Measurements from ENCODE around the gene CNN1. TPM values are rescaled to one million over a fixed set of nuclear protein-coding genes. Genes with fewer than 3 reads are reported as not detected.

CNN1 gene
- total and polyA plus RNA-seq, 2 of the 8 experiments (the other 6 are each of a cell fraction or from before 2014, with no cell fraction given) = 29.8 to 50.8 TPM

- no peak for DNase-seq (ENCODE audit: low read depth in 1 of 2, low spot score in 2 of 2)
- Histone ChIP-seq H3K23ac (ENCODE audit: insufficient read length) (no peak overlapping the region), H3K27me3 (replicated peaks in 1 of 4; ENCODE audit: control insufficient read depth in 3 of 4, extremely low read depth in 1 of 4, insufficient read depth in 3 of 4, low read length in 3 of 4) (no peaks in the 10 kb centered on the region; a peak in 1 of 7 replicates), H2AFZ (ENCODE audit: low read length) (no peak overlapping the region), H2BK20ac (ENCODE audit: low read length) (no peak overlapping the region), H4K5ac (ENCODE audit: insufficient read length, low read depth, low read length) (no peak overlapping the region), H2BK12ac (ENCODE audit: low read depth, low read length) (no peak overlapping the region), H4K20me1 (replicated peaks in 1 of 2; ENCODE audit: control insufficient read depth in 1 of 2, insufficient read depth in 2 of 2, low read length in 2 of 2) (no peaks in the 10 kb centered on the region), H4K91ac (replicated peaks; ENCODE audit: insufficient read length, low read length) (no peak overlapping the region), H2BK15ac (ENCODE audit: low read length) (no peak overlapping the region), H3K18ac (ENCODE audit: extremely low read depth, low read length) (no peak overlapping the region), H3K56ac (replicated peaks; ENCODE audit: insufficient read length, low read depth, low read length) (no peak overlapping the region), H3K79me1 (ENCODE audit: low read depth, low read length) (no peaks in the 10 kb centered on the region), H3K4me2 (ENCODE audit: insufficient read depth in 1 of 2, low read depth in 2 of 2, low read length in 2 of 2) (no peak overlapping the region), H3K36me3 (ENCODE audit: control insufficient read depth in 2 of 4, insufficient read depth in 4 of 4, low read length in 3 of 4) (no peaks in the 10 kb centered on the region), H3K23me2 (ENCODE audit: low read depth, low read length) (peaks cover 6% of the 10 kb centered on the region; the same call in 1 of the 2 replicates), H2BK5ac (ENCODE audit: low read depth, low read length) (no peak overlapping the region), H3K9ac (replicated peaks in 1 of 4; ENCODE audit: extremely low read depth in 1 of 4, low read depth in 3 of 4, low read length in 3 of 4) (no peak overlapping the region), H3K27ac (ENCODE audit: low read depth, low read length) (no peak overlapping the region), H3K4me3 (ENCODE audit: extremely low read depth in 1 of 4, insufficient read depth in 2 of 4, low read depth in 3 of 4, low read length in 4 of 4) (no peak overlapping the region), H4K8ac (ENCODE audit: extremely low read depth, insufficient read depth, low read length) (no peak overlapping the region), H3K4me1 (replicated peaks in 1 of 4; ENCODE audit: control insufficient read depth in 3 of 4, insufficient read depth in 4 of 4, low read length in 3 of 4) (peaks cover 0 to 15% (median 10%) of the 10 kb centered on the region in 4 experiments; a peak in 6 of 7 replicates), H3K9me3 (ENCODE audit: insufficient read depth in 2 of 2, low read depth in 1 of 2, low read length in 1 of 2) (no peaks in the 10 kb centered on the region), H2AK5ac (ENCODE audit: low read depth, low read length) (no peak overlapping the region), H3K4ac (replicated peaks; ENCODE audit: insufficient read length, low read depth, low read length) (no peak overlapping the region), H2BK120ac (replicated peaks; ENCODE audit: low read depth, low read length) (no peak overlapping the region), H3K14ac (ENCODE audit: insufficient read length) (no peak overlapping the region), H3K79me2 (ENCODE audit: control insufficient read depth in 1 of 2, insufficient read depth in 2 of 2, low read length in 2 of 2) (no peaks in the 10 kb centered on the region)
- 69% methylated on average over 1 of the region's 1 CpG; no CpG with 5 or more reads in 1 of the 2 experiments for WGBS, 2 experiments (ENCODE audit: extremely low coverage in 1 of 2, insufficient coverage in 1 of 2, insufficient read length in 1 of 2, insufficient replicate concordance in 2 of 2, low coverage in 1 of 2, low lambda C conversion rate in 2 of 2, missing lambda C conversion rate in 1 of 2)
- ChIA-PET CTCF (ENCODE audit: partially characterized antibody) (interaction anchor here (1.2 kb wide), 1 partner anchor 16 kb away, joined by 5 read pairs; no protein-coding TSS in a partner anchor), POLR2A (ENCODE audit: partially characterized antibody) (interaction anchor here (0.6 to 1.2 kb wide), 2 partner anchors 12 to 166 kb away, joined by 3 to 5 read pairs; no protein-coding TSS in a partner anchor)
- FAIRE-seq = no peak
- TF ChIP-seq ZNF274 (IDR thresholded peaks at IDR 0.05; ENCODE audit: borderline replicate concordance, extremely low read depth, low read length) (no peak), HDAC6 (IDR thresholded peaks at IDR 0.05; ENCODE audit: low read depth, low read length) (no peak), SP1 (IDR thresholded peaks at IDR 0.05; ENCODE audit: low read depth, low read length) (no peak), CTCF (IDR thresholded peaks at IDR 0.05; ENCODE audit: control extremely low read depth in 1 of 3, insufficient read depth in 1 of 3, low read depth in 1 of 3, low read length in 3 of 3) (no peak), TBP (IDR thresholded peaks at IDR 0.05; ENCODE audit: low read depth, low read length) (no peak), EZH2 (IDR thresholded peaks at IDR 0.05; ENCODE audit: low read depth, low read length, severe bottlenecking) (no peak), CTBP2 (IDR thresholded peaks at IDR 0.05; ENCODE audit: borderline replicate concordance, insufficient read depth, insufficient read length, low read length) (no peak), CREB1 (IDR thresholded peaks at IDR 0.05) (no peak), POLR2A (IDR thresholded peaks at IDR 0.05; ENCODE audit: control extremely low read depth in 1 of 2, low read depth in 2 of 2, low read length in 2 of 2) (no peak), TCF12 (IDR thresholded peaks at IDR 0.05; ENCODE audit: low read depth, low read length) (no peak), RXRA (IDR thresholded peaks at IDR 0.05; ENCODE audit: insufficient read depth, low read depth, low read length) (no peak), GABPA (IDR thresholded peaks at IDR 0.05; ENCODE audit: borderline replicate concordance, insufficient read depth, low read length) (no peak)
These were observed 4.1 kb upstream of the CNN1 start for GRCh38 chr19:11534538-11534937.
